HG03442 (cell line): ENCODE data around the gene KRTAP12-1.
"Not testable (repeated sequence)": the region's sequence is repeated elsewhere in the genome, so short reads cannot be mapped to it uniquely, and the experiment has no call there.

Experiments used
- ATAC-seq: cut with Tn5 transposase; IDR thresholded peaks from one replicate; pipeline ENCODE4 v1.9.1; 2021; ENCODE audit warnings: mild to moderate bottlenecking, moderate library complexity; ENCODE audit not compliant: unreplicated experiment

The KRTAP12-1 gene

DNA sequence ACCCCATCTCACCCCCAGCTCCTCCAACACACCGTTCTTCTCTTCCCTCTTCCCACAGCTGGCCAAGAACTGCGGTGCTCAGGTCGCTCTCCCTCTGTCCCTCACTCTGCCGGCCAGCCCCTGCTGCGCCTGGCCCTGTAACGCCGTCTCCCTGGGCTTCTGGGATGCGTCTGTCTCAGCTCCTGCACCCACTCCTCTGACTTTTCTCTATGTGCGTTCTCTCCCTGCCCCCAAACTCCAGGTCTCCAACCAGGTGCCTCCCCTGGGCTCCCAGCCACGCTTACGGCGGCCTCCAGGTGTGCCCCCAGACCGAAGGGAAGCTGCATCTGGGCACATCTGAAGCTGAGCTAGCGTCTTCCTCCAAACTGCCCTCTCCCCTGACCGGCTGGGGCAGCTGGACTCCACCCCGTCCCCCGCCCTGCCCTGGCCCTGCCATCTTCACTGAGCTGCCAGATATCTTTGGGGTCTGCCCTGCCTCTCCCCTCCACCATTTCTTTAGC is 17.6 kb upstream of the KRTAP12-1 start:
- no peak for ATAC-seq

DNA sequence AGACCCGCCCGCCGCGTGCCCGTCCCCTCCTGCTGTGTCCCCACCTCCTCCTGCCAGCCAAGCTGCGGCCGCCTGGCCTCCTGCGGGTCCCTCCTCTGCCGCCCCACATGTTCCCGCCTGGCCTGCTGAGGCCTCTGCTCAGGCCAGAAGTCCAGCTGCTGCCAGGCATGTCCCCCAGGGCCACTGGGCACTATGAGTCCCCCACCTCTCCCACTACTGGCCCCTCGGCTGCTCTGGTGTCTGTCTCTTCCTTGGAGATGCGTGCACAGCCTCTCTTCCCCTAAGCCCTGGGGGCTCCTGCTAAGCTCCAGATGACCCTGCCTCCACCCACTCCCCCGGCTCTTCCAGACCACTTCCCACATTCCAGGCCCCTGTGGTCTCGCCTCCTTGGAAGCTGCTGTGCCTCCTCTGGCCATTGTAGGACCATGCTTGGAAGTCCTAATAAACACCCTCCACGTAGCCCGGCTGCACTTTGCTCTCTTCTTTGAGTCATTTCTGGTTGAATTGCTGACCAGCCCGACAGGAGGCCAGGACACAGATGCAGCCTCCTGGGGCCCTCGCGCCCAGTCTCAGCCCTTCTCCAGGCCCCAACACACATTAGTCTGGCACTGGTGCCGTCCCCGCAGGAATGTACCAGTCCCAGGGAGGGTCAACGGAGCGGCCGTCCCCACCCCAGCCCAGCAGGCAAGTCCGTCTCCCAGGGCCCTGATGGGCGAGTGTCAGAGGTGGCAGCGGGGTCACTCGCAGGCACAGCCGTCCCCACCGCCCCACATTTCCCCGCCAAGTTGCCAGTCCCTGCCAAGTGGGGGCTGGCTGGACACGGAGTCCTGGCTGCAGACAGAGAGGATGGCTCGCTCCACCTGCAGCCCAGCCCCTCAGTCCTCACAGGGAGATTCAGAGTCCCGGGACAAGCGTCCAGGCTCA is 16.1 kb upstream of the KRTAP12-1 start:
- no peak for ATAC-seq

DNA sequence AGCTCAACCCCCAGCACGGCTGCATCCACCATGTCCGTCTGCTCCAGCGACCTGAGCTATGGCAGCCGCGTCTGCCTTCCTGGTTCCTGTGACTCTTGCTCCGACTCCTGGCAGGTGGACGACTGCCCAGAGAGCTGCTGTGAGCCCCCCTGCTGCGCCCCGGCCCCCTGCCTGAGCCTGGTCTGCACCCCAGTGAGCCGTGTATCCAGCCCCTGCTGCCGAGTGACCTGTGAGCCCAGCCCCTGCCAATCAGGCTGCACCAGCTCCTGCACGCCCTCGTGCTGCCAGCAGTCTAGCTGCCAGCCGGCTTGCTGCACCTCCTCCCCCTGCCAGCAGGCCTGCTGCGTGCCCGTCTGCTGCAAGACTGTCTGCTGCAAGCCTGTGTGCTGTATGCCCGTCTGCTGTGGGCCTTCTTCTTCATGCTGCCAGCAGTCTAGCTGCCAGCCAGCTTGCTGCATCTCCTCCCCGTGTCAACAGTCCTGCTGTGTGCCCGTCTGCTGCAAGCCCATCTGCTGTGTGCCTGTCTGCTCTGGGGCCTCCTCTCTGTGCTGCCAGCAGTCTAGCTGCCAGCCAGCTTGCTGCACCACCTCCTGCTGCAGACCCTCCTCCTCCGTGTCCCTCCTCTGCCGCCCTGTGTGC is 15.3 kb upstream of the KRTAP12-1 start, which contains the start of gene KRTAP10-12:
KRTAP10-12 (plus strand) TSS at position 1 of the 639 bp plus-strand sequence; CDS start at position 31, 30 bp downstream.
- ATAC-seq: not testable (repeated sequence)

DNA sequence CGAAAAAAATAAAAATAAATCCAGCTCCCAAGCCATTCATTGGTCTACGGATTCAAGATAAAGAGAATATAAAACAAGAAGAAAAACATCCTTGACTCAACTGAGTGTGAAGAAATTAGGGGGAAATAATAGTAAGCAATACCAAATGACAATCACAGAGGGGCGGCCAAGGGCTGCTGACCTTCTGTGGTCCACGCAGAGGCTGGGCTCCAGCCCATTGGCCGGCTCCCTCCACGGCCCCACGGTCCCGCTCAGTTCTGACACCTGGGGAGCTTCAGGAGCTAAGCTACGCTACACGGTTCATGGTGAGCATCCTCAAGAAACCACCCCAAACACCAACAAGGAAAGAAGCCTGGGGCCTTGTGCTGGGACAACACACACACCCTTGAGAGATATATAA is 14.6 kb upstream of the KRTAP12-1 start:
- no peak for ATAC-seq

DNA sequence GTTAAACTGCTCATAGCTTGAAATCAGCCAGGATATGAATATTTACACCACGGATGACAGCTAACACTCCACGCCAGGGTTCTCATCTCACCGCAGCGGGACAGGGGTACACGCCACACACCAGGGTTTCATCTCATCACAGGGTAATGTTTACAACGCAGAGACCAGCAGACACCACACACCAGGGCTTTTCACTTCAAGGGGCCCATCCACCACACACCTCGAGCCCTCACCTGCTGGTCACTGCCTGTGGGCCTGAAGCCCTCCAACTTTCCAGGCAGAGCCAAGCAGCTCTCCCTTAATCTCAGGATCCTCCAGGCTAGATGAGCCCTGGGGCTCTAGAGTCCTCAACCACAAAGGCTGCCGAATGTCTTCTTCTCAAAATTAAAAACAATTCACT is 13.7 kb upstream of the KRTAP12-1 start:
- no peak for ATAC-seq

DNA sequence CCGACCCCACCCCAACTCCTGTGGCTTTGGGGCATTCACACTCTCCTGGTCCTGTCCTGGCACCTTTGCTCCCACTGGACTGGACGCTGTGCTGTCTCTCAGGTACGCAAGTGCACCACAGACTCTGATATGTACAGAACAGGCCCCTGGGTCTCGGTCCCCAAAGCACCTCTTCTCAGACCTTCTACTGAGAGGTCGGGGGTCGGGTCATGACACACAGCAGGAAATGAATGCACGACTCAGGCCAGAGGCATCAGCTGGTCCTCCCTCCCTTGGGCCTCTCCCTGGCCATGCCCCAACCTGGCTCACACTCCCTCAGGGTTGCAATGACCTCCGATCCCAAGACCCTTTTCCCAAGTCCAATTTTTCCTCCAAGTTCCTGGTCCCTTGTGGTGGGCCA is 13.2 kb upstream of the KRTAP12-1 start:
- no peak for ATAC-seq

DNA sequence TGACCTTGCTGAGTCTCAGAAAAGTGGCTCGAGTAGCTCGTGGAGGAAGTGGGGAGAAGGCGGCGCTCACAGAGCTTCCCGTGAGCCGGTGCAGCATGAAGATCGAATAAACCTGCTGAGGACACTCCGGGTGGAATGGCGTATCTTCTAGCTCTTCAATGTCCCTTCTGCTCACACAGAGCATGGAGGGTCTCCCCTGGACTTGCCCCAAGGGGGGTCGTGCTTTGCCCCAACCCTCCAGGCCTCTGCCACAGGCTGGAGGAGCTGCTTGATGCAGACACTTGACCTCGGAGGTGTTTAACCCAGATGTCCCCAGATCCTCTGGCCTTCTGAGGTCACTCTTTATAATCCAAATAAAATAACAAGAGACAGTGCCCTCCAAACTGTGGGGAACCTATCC is 12.8 kb upstream of the KRTAP12-1 start:
- no peak for ATAC-seq

DNA sequence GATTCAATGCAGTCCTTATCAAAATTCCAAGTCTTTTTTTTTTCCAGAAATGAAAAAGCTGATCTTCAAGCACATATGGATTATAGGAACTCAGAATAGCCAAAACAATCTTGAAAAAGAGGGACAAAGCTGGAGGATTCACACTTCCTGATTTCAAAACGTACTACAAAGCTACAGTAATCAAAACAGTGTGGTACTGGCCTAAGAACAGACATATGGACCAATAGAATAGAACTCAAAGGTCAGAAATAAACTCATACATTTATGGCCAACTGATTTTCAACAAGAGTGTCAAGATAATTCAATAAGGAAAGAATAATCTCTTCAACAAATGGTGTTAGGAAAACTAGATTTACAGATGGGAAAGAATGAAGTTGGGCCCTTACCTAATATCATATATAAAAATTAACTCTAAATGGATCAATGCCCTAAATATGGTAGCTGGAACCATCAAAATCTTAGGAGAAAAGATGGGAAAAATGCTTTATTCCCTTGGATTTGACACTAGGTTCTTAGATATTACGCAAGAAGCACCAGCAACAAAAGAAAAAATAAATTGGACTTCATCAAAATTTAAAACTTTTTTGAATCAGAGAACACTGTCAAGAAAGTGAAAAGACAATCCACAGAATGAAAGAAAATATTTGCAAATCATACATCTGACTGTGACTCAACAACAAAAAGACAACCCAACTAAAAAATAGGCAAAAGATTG is 11.0 kb upstream of the KRTAP12-1 start:
- no peak for ATAC-seq

DNA sequence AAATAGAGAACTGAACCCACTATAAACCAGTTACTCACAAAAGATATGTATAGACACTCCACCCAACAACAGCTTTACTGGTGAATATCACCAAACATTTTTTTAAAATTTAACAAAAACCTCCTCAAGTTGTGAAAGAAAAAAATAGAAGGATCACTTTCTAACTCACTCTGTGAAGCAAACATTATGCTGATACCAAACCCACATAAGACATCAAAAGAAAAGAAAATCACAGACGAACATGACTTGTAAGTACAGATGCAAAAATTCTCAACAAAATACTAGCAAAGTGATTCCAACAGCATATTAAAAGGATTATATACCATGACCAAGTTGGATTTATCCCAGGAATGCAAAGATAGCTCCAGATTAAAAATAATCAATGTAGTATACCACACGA is 9.7 kb upstream of the KRTAP12-1 start:
- ATAC-seq: no peak

DNA sequence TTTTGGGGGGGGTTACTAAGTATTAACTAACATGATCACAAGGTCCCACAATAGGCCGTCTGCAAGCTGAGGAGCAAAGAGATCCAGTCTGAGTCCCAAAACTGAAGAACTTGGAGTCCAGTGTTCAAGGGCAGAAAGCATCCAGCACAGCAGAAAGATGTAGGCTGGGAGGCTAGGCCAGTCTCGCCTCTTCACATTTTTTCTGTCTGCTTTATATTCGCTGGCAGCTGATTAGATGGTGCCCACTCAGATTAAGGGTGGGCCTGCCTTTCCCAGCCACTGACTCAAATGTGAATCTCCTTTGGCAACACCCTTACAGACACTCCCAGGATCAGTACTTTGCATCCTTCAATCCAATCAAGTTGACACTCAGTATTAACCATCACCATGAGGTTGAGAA is 7.8 kb upstream of the KRTAP12-1 start:
- ATAC-seq: not testable (repeated sequence)

DNA sequence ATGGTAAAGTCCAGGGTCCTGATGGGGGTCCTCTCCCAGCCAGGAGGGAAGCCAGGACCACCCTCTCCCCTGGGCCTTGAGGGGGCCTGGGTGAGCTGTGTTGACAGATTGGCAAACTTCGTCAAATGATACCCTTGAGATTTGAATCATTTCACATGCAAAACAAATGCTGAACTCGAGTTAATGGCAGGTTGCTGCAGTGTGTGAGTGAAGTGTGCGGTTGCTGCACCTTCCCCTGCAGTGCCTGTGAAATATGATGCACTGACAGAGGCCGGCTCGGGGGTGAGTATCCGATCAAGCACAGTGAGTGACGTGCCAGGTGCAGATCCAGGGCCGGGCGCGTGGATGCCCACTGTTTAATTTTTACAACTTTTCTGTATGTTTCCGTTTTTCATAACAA is 5.7 kb upstream of the KRTAP12-1 start:
- ATAC-seq: no peak

DNA sequence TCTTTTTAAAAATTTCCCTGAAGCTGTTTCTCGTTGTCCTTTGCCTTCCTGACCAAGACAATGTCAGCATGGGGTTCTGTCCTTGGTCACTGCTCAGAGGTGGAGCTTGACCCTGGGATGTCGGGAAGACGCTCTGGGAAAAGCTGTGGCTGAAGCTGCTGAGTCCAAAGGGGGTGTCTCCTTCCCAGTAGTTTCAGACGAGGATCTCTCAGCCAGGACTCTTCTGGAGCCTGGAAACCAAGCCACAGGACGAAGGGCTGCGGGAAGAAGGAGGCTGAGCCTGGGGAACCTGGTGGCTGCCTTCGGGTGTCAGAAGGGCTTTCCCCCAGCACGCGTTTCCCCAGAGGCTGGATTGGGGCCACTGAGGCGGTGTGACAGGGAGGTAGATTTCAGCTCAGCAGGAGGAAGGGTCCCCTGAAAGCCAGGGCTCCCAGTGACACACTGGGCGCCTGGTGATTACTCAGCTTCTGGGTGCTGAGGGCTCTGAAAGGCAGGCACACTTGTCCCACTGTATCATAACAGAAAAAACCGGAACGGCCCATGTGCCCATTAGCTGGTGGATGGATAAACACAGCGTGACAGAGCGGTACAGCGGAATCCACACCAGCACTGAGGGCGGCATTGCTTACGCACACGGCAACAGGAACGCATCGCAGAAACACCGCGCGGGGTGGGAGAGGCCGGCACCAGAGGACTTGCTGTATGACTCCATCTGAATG is 5.0 kb upstream of the KRTAP12-1 start:
- ATAC-seq: no peak

DNA sequence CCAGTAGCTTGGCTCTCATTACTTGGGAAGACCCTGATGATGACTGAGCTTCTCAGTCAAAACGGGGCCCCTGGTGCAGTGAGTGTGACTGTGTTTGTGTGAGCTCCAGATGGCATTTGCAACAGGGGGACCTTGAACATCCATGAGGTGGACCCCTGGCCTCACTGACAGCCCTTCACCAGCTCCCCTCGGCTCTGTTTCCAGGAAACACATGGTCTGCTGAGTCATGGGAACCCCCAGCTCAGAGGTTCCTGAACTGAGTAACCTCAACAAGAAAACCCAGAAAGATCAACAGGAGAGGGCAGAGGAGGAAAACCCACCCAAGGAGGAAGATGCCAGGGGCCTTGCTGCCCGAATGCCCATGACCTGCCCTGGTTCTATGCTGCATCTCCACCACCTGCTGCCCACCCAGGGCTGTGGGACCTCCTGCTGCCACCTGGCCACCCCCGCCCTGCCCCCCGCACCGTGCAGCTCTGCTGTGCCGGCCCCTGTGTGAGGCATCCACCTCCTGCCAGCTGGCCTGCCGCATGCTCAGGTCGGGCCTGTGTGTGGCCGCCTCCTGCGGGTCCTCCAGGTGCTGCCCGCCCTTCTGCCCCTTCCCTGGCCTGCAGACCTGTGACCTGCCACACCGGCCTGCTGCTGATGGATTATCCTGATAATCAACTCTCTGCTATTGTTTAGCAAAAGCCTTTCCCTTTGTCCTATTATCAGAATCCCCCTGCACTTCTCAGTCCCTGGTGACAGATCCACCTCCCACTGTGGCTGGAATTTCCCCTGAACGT is 4.2 kb upstream of the KRTAP12-1 start:
- no peak for ATAC-seq

DNA sequence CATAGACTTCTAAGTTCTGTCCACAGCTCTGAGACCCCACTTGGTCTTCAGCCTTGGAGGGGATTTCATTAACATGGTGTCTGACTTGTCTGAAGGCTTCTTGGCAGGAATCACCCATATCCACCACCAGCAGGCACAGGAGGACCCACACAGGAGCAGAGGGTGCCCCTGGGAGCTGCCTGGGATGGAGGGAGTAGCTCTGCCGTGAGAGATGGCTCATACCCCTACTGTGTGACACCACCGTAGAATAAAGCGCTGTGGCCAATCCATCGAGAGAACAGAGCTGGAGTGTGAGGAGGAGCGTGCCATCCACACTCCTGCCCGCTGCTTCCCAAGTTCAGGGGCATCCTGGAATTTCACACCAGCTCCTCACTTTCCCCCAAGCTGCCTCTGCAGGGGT is 3.1 kb upstream of the KRTAP12-1 start:
- not testable (repeated sequence) for ATAC-seq

DNA sequence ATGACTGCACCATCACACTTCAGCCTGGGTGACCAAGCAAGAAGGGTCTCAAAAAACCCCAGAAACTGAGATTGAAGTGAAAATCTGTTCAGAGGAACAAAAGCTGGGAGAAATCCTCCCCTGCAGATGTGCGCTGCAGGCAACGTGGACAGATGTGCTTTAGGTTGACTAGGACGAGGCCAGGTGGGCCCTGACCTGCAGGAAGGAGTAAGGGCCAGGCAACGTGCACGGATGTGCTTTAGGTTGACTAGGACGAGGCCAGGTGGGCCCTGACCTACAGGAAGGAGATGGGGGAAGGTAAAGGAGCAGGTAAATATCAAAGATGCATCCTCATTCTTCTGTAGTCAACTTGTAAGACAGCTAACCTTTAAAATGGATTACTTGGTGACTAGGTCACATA is 2.5 kb upstream of the KRTAP12-1 start:
- ATAC-seq: no peak

DNA sequence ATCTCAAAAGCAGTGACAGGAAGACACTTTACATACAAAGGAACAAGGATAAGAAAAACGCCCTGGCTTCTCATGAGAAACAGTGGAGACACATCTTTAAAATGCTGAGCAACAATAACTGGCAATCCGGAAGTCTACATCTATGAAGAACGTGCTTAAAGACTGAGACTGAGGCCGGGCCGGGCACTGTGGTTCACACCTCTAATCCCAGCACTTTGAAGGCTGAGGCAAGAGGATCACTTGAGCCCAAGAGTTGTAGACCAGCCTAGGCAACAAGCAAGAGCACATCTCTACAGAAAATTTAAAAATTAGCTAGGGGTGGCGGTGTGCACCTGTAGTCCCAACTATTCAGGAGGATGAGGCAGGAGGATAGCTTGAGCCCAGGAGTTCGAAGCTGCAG is 2.1 kb upstream of the KRTAP12-1 start:
- ATAC-seq: no peak

DNA sequence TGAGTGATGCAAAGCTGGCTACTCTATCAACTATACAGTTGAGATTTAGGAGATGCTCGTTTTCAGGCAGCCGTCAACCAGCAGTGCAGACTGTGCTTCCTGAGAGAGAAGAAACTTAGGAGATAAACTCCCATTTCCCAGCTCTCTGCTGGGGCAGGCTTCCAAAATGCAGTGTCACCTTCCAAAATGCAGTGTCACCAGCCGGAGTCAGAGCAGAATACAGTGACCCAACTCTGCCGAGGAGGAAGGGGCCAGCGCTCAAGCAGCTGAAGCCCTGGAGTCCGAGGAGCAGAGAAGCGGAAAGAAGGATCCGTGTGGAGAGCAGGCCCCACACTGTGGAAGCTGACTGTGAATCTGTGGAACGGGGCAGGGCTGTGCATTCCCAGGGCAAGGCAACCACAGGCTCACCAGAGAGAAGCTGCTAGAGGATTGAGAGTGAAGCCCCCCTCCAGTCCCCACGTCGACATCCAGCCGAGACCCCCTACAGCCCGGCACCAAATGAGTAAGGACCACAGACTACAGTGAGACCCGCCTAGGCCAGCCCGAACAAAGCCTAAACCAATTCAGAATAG is 703 bp upstream of the KRTAP12-1 start:
- ATAC-seq: no peak

DNA sequence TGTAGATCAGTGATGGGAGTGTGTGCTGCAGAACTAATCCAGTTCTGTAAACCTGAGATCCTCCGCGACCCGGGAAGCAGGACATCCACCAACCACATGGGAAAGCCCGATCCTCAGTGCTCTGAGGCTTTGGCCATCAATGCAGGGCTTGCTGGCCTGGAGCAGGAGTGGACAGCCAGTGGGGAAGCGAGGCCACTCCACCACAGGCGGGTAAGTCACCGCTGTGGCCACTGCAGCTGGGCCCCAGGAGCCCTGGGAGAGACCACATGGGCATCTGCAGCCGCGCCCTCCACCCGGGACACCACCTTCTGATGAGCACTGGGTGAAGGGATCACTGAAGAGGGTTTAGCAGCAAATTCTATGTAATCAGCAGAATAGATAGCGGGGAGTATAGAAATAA is 811 bp downstream of the KRTAP12-1 start:
- no peak for ATAC-seq

DNA sequence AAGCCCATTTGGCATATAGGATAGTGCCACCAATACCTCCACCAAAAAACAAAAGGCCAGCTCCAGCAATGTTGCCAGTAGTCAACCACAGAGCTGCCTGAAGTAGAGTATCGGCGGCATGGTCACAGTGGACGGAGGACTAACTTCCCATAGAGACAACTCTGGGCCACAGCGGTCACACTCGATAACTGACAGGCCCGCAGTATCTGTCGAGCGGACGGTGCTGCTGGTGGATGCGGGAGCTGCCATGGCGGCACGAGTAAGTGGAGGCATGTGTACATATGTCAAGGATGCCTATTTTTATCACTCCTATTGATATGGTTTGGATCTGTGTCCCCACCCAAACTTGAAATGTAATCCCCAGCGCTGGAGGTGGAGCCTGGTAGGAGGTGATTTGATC is 4.1 kb downstream of the KRTAP12-1 start:
- no peak for ATAC-seq

DNA sequence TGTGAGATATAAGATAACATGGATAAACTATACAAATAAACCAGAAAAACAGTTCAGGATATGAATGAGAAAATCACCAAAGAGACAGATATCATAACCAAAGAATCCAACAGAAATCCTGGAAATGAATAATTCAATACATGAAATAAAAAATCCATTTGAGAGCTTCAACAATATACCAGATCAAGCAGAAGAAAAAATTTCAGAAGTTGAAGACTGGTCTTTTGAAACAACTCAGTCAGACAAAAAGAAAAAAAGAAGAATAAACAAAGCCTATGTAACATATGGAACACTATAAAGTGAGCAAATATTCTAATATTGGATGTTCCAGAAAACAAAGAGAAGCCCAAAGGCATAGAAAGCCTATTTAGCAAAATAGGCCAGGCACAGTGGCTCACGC is 10.1 kb downstream of the KRTAP12-1 start:
- no peak for ATAC-seq
